NCI-H187 (cell line): Measurements from ENCODE around the gene CPNE5.

Experiments used
- DNase-seq, 2 experiments: peaks; one replicate each; lab custom pipeline; 2025; lab: John Stamatoyannopoulos, UW

Gene CPNE5

DNA sequence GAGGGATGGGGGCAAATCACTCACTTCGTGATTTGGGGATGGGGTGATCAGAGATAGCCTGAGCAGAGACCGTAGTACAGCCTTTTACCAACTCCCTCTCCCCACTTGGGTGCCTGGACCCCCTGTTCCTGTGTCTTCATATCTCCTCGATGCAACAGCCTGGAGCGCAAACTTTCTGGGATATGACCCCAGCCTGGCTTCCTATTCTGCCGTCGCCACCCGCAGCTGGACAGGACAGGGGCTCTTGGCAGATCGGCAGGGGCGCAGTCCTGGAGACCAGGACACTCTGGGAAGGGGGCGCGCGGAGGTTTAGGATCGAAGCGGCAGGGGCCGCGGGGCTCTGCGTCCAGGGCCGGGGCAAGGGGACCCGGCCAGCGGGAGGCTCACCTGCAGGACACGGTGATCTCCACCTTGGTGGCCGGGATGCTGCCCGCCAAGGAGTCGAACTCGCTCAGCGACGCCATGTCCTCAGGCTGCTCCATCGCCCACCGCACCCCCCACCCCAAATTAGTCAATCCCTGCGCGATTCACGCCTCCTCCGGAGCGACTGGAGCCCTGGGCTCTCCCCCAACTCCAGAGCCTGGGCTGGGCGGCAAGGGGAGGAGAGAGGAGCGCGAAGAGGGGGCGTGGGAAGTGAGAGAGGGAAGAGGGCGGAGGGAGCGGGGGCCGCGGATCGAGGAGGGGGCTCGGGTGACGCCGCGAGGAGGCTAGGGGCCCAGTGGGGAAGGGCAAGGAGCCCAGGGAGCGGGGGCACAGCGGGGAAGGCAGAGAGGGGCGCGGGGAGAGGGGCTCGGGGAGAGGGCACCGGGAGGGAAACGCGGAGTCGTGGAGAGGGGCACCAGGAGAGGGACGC, at the start of gene CPNE5:
CPNE5 (minus strand) TSS at position 549 of the 853 bp plus-strand sequence; CDS start at position 482, 67 bp downstream.
- DNase-seq = no peak

DNA sequence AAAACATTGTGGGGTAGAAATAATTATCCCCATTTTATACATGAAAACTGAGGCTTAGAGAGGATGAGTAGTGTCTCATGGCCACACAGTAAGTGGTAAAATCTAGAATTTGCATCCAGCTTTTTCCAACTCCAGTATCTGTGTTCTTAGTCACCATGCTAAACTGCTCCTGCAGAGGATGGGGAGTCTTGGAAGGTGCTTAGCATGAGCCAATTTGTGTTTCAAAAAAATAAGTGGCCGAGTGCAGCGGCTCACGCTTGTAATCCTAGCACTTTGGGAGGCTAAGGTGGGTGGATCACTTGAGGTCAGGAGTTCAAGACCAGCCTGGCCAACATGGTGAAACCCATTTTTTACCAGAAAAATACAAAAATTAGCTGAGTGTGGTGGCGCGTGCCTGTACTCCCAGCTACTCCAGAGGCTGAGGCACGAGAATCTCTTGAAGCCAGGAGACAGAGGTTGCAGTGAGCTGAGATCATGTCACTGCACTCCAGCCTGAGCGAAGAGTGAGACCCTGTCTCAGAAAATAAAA, 48.9 kb upstream of the CPNE5 start:
- DNase-seq = no peak

DNA sequence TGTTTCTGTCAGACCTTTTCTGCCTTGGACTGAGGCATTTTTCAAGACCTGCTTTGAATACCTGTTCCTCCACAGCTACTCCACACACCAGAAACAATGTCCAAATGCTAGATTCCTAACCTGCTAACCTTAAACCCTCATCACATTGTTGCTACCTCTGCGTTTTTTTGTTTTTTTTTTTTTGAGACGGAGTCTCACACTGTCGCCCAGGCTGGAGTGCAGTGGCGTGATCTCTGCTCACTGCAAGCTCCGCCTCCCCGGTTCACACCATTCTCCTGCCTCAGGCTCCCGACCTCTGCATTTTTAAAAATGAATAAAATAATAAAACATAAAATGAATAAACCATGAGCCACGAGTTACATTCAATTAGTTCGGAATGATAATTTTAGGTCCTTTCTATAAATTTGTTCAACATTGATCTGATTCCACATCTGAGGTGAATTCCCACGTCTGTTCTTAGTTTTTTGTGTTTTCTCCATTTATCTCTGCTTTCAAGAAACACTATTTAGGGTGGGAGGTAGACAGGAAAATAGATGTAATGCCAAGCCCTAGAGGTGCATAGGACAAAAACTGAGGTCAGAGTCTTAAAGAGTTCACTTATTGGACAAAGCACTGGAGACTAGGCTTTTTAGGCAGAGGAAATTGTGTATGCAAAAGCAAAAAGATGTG, 47.8 kb upstream of the CPNE5 start:
- no peak for DNase-seq

DNA sequence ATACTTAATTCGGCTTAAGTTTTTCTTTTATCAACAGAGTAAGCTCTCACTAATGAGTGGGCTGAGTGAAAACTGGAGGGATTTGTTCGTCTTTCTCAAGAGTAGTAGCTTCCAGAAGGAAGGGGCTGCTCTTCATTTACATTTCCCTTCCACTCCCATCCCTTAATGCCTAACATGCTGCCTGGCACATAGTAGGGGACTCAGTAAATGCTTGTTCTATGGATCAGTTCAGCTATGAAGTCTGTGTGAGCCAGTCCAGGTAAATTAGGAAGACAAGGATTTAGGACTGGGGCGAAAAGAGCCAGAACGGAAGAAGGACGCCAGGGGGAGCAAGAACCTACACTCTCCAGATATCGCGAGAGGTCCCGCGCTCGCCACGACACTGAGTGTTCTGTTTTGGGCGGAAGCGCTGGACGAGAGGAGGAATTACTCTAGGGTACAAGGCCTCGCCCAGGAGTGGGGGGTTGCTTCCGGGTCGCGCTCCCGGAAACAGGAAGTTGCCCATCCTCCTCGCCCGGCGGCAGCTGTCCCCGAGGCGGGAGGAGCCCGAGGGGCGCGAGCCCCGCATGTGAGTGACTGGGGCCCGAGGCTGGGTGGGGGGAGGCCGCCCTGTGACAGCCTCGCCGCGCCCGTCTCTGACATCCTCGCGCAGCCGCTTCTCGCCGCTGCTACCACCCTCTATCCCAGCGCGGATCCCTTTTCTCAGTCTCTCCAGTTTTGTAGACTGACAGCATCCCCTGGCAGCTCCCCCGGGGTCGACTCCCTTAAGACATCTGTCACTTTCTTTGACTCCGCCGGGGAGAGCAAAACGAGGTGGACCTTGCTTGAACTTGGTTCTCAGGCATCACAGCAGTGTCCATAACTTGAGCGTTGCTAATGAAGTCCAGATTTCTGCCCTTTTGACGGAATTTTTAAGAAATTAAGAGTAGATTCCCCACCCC, 46.5 kb upstream of the CPNE5 start, which contains the start of gene C6orf89:
C6orf89 (plus strand) TSS at position 492 of the 941 bp plus-strand sequence. CDS start 13,493 bp downstream, outside the sequence.
- peak; percentile 89 to 93 for DNase-seq

DNA sequence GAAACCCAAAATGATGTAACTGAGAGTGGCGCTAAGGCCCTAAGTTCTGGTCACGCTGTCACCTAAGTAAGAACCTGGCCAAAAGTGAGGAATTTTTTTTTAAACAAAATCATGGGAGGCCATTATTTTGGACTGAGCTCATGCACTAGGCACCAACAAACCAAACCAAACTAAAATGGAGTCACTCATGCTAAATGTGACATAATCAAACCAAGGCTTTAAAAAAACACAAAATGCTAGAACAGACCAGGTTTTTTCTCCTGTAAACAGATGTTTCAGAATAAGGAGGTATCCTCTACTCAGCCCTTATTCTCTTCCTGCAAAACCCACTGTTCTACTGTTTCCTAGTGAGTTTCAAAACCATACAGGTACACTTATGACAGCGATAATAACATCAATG, 45.4 kb upstream of the CPNE5 start:
- no peak for DNase-seq

DNA sequence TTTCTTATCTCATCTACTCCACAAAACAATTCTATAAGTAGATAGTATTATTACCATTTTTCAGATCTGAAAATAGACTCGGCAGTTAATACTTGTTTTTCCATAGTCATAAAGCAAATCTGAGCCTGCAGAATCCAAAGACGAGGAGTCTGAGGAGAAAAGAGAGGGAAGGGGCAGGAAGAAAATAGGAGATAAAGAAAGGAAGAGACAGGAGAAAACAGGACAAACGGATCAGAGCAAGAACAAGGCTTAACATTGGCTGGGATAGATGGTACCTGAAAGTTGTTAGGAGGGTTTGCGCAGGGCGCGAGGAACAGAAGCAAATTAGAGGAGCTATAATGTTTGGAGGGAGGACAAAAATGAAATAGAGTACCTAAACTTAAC, 36.0 kb upstream of the CPNE5 start:
- no peak for DNase-seq

DNA sequence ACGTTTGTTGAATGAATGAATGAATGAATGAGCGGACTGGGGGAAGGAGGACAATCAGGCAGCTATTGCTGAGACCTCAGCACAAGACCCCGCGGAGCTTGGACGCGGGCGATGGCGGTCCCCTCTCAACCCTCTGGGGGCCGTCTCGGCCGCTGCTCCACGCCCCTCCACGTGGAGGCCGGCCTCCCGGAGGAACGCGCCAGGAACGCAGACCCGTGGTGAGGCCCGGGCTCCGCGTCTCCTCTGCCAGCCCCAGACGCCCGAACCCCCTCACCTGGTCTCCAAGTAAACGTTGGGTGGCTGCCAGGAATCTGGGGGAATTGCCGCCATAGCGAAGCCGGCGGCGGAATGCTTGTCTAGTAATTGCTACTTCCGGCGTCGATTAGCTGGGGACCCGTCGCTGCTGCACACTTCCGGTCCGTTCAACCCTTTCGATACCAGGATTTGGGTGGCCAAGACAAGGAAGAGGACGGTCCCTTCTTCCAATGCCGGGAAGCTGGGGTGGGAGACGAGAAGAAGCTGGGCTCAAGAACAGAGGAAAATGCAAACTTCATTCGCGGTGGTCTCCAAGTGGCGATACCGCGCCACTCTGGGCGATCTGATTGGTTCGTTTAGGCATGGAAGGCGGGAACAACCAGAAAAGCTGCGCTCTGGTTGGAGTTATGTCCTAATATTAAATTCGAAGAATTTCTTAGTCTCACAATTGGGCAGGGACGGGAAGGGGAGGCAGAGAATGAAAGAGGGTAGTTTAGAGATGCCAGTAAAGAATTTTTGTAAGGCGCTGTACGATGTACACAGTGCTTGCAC, 35.4 kb upstream of the CPNE5 start, which contains the start of gene PPIL1:
PPIL1 (minus strand) TSS at position 361 of the 807 bp plus-strand sequence; CDS start at position 330, 31 bp downstream.
- peak; percentile 89 to 97 for DNase-seq

DNA sequence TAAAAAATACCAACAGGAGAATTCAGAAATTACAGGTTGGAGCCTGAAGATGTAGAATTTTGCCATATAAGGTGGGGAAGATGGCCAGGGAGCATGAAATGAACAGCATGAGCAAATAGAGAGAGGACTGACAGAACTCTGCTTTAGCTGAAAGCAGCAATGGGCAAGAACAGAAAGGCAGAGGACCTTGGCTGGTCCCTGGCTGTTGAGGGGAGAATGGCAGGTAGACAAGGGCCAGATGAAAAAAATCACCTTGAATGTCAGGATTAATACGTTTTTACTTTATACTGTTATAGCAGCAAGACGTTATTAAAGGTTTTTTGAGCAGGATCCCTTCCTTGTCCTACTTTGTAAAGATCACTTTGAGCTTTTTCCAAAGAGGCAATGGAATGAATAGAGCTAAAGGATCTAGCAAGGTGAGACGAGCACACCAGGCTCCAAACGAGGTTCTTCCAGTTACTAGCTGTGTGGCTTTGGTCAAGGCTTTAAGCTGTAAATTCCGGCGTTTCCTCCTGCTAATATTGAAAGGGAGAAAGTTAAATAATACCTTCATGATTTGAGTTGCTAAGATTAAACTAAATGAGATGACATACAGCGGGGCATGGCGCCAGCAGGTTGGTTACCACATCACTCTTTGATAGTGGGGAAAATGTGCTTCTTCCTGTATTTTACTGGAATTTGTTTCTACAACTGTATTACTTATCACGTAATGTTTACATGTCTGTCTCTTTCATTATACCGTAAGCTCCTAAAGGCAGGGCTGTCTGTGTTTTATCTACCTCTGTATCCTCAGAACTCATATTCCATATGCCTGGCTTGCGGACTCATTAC, 34.6 kb upstream of the CPNE5 start:
- DNase-seq = no peak

DNA sequence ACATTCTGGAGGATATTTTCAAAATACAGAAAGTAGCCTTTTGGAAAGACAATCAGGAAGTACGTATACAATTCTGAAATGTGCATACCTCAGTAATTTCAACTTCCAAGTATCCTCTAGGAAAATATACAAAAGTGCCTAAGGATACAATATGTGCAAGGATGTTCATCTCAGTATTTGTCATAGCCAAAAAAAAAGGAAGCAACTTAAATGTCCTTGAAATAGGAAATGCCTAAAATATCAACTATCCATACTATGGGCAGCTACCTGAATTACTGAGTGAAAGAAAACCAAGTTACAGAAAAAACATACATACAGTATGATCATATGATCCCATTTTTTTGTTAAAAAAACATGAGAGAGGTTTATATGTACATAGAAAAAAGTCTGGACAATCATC, 33.9 kb upstream of the CPNE5 start:
- DNase-seq = no peak

DNA sequence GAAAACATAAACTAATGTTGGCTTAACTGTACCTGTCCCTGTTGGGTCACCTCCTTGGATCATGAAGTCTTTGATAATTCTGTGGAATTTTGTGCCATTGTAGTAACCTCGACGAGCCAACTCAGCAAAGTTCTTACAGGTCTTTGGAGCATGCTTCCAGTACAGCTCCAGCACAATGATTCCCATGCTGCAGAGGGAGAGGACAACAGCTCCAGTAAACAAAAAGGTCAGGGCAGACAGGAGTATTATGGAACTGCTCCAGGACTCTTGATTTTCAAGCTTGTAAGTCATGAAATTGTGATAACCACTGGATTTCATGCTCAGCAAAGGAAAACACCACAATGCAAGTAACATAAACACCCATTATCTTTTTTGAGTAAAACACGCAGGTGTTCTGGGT, 32.4 kb upstream of the CPNE5 start:
- no peak for DNase-seq

DNA sequence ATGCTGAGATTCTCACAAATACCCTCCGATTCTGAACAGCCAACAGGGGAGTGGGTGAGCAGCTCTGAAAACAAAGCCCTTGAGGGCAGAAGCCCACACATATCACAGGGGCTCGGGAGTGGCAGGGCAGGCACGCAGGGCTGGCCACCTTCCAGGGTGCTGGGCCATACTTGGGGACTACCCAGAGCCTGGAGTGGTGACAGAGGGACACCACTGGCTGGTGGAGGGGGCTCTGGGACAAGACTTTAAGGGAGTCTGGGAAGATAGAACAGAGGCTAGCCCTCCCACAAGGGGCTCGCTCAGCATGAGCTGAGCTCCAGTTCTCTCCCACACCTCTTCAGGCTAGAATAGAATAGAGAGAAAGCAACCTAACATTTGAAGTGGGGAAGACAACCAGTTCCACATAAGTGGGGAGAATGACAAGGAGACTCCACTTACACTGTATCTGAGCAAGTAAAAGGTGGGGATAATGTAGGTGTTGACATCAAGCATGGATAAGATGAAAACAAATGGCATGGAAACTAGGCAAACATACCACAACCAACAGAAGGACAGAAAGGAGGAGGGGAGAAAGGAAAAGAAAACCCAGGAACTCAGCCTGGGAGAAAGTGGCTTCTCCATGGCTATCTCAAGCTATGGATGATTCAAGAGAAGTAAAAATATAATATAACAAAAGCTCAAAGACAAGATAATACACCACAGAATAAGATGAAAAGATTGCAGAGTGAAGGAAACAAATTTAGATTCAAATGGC, 28.4 kb upstream of the CPNE5 start:
- DNase-seq = peak in 1 of 2 experiments; percentile 19

DNA sequence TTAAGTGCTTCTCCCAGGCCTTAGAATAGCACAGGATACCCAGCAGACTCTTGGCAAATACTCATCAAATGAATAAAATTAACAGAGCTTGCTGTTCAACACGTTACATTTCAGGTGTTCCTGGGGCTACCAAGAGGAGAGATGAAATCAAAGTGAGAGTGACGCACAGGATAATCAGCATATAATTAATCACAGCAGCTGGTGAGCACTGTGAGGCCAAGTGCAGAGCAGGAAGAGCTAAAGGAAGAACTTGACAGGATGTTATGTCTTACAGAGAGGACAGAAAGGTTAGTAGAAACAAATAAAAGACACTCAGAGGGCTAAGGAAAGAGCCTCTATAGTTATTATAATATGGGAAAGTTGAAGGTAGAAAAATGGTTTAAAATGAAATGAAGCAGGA, 26.6 kb upstream of the CPNE5 start:
- DNase-seq = no peak

DNA sequence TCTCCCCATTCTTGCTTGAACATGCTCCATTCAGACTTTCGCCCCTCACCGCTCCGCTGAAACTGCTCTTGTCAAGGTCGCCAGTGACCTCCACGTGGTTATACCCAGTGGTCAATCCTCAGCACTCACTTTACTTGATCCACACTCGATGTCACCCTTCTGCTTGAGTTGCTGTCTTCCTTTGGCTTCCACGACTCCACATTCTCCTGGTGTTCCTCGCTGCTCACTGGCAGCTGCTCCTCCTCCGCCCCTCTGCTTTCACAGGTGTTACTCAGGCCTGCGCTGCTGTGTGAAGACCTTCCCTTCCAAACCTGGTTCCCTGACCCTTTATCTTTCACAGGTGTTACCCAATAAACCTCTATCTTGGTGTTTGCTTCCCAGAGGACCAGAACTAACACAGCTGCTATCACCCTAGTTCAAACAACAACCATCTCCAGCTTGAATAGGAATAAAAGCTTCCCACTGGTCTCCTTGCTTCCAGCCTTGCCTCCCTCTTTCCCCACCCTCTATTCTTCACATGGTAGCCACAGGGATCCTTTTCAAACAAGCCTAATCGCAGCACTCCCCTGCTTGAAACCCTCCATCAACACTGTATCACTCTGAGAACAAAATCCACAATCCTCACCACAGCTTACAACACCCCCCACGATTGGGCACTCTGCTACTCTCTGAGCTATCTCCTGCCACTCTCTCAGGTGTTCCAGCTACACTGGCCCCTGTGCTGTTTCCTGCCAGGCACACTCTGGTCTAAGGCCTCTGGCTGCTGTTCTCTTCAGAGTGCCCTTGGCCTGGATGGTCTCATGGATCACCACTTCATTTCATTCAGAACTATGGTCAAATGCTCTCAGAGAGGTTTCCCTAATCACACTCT, 24.7 kb upstream of the CPNE5 start:
- no peak for DNase-seq

DNA sequence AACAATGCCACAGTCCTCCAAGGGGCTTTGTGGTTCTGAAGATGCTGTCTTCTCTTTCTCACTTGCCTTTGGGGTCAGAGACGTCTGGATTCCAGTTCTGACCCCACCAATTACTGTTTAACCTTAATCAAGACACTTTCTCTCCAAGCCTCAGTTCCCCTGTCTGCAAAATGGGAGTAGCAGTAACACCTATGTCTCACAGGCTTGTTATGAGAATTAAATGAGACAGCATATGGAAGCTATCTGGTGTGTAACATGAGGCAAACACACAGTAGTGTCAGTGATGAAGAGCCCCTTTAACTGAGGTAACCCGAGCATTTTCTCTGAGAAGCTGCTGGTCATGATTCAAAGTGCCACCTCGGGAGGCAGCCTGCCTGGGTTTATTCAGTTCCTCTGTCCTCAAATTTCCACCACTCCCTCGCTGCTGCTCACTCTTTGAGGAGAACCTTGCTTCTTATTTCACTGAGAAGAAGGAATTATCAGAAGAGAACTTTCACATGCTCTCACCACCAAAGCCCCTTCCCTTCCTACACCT, 23.7 kb upstream of the CPNE5 start:
- DNase-seq = no peak

DNA sequence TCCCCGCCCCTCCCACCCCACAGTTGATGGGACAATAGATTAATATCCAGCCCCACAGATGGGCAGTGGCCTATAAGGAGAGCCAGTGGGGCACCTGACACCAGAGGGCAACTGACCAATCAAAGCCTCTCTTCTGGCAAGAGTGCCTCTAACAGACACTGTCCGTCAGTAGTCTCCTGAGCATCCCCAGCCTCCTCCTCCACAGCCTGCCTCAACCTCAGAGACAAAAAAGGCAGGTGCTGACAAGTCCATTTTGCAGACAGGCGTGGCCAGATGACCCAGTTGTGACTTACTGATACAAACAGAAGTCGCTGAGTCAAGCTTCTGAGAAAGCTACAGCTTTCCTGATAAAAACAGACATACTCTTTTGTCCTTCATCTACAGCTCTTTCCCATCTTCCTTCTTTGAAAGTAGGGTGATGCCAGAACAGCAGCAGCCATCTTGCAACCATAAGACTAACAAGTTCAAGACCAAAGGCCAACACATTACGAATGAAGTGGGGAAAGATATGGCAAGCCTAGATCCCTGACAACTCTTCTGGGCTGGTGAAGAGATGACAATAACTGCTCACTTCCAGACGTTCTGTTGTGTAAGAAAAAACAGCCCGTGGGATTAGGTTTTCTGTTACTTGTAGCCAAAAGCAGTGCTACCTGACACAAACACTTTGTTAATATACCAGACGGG, 23.1 kb upstream of the CPNE5 start:
- DNase-seq = no peak

DNA sequence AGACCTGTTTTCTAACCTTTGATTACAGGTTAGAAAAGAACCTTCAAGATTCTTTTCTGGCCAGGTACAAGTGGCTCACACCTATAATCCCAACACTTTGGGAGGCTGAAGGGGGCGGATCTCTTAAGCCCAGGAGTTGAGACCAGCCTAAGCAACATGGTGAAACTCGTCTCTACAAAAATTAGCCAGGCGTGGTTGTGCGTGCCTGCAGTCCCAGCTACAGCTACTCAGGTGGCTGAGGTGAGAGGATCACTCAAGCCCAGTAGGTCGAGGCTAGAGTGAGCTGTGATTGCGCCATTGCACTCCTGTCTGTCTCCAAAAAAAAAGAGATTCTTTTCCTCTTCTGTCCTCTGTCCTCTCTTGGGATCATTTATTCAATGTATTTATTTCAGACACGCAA, 20.9 kb upstream of the CPNE5 start:
- no peak for DNase-seq

DNA sequence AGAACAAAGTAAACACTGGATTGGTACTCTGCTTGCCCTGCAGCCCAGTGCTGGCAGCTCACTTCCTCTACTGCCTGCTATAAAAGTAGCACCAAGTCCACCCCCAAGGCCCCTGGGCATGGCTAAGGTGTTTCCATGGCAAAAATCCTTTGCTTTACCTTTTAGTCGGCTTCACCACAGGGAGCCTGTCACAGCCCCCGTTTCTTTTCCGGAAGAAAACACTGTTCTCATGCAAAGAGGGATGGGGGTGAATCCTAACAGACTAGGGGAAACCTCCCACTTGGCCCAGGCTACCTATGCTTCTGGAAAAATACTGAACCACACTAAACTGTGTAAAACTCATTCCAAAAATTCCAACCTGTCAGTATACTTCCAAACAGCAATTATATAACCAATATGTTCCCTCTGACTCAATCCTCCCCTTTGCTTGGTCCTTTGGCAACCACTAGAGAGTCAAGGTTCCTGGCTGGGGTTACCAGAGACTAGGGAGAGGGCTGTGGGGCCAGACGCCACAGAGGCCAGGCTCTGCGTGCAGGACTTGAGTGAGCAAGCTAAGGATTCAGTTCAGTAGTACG, 19.2 kb upstream of the CPNE5 start:
- DNase-seq = no peak
